ENCODE data around the gene SNX22.

The SNX22 gene

DNA sequence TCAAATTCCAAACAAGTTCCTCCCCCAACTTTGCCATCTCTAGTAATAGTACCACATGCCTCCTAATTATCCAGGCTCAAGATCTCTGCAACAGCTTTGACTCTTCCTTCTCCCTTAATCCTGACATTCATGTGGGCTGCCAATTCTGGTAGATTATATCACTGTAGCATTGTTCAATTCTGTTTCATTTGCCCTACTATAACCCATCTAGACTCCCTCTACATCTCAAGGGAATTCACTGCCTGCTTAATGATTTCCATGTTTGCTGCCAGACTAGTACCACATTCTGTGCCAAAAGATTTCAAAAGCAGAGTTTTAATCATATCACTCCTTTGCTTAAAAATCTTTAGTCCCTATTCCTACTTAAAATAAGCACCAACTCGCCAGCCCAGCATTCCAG, 45.9 kb downstream of the SNX22 start:
- no peaks in the 10 kb centered on the region for H3K9me3 ChIP-seq (ENCODE audit: control insufficient read depth, low read length)
- H3K27me3 ChIP-seq (ENCODE audit: control insufficient read depth, insufficient read depth, low read length): no peaks in the 10 kb centered on the region
- no peaks in the 10 kb centered on the region for H3K36me3 ChIP-seq (ENCODE audit: control insufficient read depth, insufficient read depth, low read length)
- H3K4me3 ChIP-seq (ENCODE audit: low read length): no peak overlapping the region
- no peaks in the 10 kb centered on the region for H3K4me1 ChIP-seq (ENCODE audit: control insufficient read depth, insufficient read depth, low read length)
- H3K9ac ChIP-seq (ENCODE audit: low read length): no peak overlapping the region

DNA sequence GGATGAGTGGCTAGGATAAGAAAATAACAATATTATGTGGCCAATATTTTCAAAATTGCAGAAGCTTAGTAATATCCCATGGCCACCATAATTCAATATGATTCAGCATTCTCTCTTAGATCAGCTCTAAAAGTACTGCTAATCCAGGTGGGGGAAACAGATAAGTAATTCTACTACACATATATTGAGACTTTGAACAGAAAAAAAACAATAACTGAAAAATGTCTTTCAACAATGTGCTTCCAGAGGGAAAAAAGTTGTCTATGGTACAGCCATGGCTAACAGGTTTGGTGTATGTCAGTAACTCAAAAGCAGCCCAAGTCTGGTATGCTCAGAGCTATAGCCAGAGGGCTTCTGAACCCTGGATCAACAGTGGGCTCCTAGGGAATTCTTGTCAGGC, 53.7 kb downstream of the SNX22 start:
- H3K4me3 ChIP-seq (ENCODE audit: low read length): no peak overlapping the region
- H3K4me1 ChIP-seq (ENCODE audit: control insufficient read depth, insufficient read depth, low read length): no peaks in the 10 kb centered on the region
- H3K9me3 ChIP-seq (ENCODE audit: control insufficient read depth, low read length): no peaks in the 10 kb centered on the region
- H3K9ac ChIP-seq (ENCODE audit: low read length): no peak overlapping the region
- no peaks in the 10 kb centered on the region for H3K27me3 ChIP-seq (ENCODE audit: control insufficient read depth, insufficient read depth, low read length)
- no peaks in the 10 kb centered on the region for H3K36me3 ChIP-seq (ENCODE audit: control insufficient read depth, insufficient read depth, low read length)

Data from mucosa of stomach (tissue), 1 donor.